ENCODE measurements around the gene EFNA5.

- TF ChIP-seq CTCF (IDR thresholded peaks at IDR 0.05), result no peak
- no peak for TF ChIP-seq POLR2A (IDR thresholded peaks at IDR 0.05)
Measured at GRCh38 chr5:107372723-107373450, 297.9 kb downstream of the EFNA5 start.

Measured in esophagus squamous epithelium (tissue), 4 donors.